ENCODE measurements around the gene ABHD17C. TPM values are rescaled to one million over a fixed set of nuclear protein-coding genes. Genes with fewer than 3 reads are reported as not detected.
"Not testable (repeated sequence)": the region's sequence is repeated elsewhere in the genome, so short reads cannot be mapped to it uniquely, and the experiment has no call there.

ABHD17C gene
- total RNA-seq, 1 donor from 2014 or later, result 12.5 TPM

- H3K9me3 ChIP-seq, result no peaks in the 10 kb centered on the region
- H3K4me3 ChIP-seq, result no peak overlapping the region
- TF ChIP-seq POLR2A (IDR thresholded peaks at IDR 0.05), result no peak
- no peak overlapping the region for H3K27ac ChIP-seq
- no peaks in the 10 kb centered on the region for H3K27me3 ChIP-seq
- intact Hi-C loops (cut with DNase I), result no loop called here
- H3K4me1 ChIP-seq, result no peaks in the 10 kb centered on the region
- DNase-seq (ENCODE audit: extremely low spot score in 2 of 2), result no peak
- no peaks in the 10 kb centered on the region for H3K36me3 ChIP-seq
Measured at GRCh38 chr15:80758130-80758745, 63.1 kb downstream of the ABHD17C start.

DNA sequence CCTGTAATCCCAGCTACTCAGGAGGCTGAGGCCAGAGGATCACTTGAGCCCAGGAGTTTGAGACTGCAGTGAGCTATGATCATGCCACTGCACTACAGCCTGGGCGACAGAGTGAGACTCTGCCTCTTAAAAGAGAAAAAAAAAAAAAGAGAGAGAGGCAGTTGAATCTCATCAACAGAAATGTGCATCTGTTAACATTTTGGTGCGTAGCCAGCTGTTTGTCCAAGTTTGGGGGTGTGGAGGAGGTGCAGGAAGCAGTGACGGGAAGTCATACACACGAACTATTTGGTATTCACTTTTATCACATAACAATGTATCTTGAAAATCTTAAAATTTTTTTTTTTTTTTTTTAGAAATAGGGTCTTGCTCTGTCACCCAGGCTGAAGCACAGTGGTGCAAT, 65.8 kb downstream of the ABHD17C start:
- Histone ChIP-seq H3K9me3 (no peaks in the 10 kb centered on the region), H3K36me3 (no peaks in the 10 kb centered on the region), H3K4me1 (no peaks in the 10 kb centered on the region), H3K27me3 (no peaks in the 10 kb centered on the region), H3K4me3 (no peak overlapping the region), H3K27ac (no peak overlapping the region)
- intact Hi-C loops (cut with DNase I), result no loop called here
- TF ChIP-seq, protein P1, sequence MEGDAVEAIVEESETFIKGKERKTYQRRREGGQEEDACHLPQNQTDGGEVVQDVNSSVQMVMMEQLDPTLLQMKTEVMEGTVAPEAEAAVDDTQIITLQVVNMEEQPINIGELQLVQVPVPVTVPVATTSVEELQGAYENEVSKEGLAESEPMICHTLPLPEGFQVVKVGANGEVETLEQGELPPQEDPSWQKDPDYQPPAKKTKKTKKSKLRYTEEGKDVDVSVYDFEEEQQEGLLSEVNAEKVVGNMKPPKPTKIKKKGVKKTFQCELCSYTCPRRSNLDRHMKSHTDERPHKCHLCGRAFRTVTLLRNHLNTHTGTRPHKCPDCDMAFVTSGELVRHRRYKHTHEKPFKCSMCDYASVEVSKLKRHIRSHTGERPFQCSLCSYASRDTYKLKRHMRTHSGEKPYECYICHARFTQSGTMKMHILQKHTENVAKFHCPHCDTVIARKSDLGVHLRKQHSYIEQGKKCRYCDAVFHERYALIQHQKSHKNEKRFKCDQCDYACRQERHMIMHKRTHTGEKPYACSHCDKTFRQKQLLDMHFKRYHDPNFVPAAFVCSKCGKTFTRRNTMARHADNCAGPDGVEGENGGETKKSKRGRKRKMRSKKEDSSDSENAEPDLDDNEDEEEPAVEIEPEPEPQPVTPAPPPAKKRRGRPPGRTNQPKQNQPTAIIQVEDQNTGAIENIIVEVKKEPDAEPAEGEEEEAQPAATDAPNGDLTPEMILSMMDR (IDR thresholded peaks at IDR 0.05), result no peak
- TF ChIP-seq POLR2AphosphoS5 (IDR thresholded peaks at IDR 0.05; ENCODE audit: insufficient read depth in 1 of 2, low read depth in 1 of 2) (no peak), POLR2A (IDR thresholded peaks at IDR 0.05) (no peak)
- DNase-seq (ENCODE audit: extremely low spot score in 2 of 2), result no peak

DNA sequence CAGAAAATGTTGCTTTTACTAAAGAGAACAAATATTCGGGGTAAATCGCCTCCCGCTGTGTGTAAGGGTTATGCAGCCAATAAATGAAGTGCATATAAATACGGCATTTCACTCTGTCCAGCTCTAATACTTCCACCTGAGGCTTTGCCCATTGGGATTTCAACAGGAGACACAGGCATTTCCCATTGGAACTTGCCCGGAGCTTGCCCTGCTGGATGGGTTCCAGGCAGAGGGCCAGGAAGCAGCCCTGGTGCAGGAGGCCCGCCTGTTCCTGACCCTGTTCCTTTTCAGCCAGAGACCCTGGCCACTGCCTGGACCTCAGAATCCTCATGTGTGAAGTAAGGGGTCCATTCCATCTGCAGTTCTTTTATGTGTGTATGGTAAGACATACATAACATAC, 66.6 kb downstream of the ABHD17C start:
- H3K27ac ChIP-seq, result no peak overlapping the region
- H3K27me3 ChIP-seq, result no peaks in the 10 kb centered on the region
- DNase-seq (ENCODE audit: extremely low spot score in 2 of 2), result no peak
- H3K9me3 ChIP-seq, result no peaks in the 10 kb centered on the region
- no peaks in the 10 kb centered on the region for H3K36me3 ChIP-seq
- no peak overlapping the region for H3K4me3 ChIP-seq
- no peak for TF ChIP-seq POLR2AphosphoS5 (IDR thresholded peaks at IDR 0.05; ENCODE audit: insufficient read depth in 1 of 2, low read depth in 1 of 2)
- TF ChIP-seq, protein P1 (IDR thresholded peaks at IDR 0.05), result no peak
- TF ChIP-seq POLR2A (IDR thresholded peaks at IDR 0.05), result no peak
- H3K4me1 ChIP-seq, result no peaks in the 10 kb centered on the region
- intact Hi-C loops (cut with DNase I), result no loop called here

- DNase-seq (ENCODE audit: extremely low spot score in 2 of 2); H3K9me3 ChIP-seq; H3K4me3 ChIP-seq; H3K4me1 ChIP-seq; H3K36me3 ChIP-seq; intact Hi-C loops (cut with DNase I); H3K27ac ChIP-seq; H3K27me3 ChIP-seq: not testable (repeated sequence)
Measured at GRCh38 chr15:80763235-80763634, 68.1 kb downstream of the ABHD17C start.

- H3K36me3 ChIP-seq, result no peaks in the 10 kb centered on the region
- no peak overlapping the region for H3K4me3 ChIP-seq
- intact Hi-C loops (cut with DNase I), result no loop called here
- H3K27me3 ChIP-seq, result no peaks in the 10 kb centered on the region
- H3K9me3 ChIP-seq, result no peaks in the 10 kb centered on the region
- TF ChIP-seq POLR2AphosphoS5 (IDR thresholded peaks at IDR 0.05; ENCODE audit: insufficient read depth in 1 of 2, low read depth in 1 of 2) (no peak), POLR2A (IDR thresholded peaks at IDR 0.05) (no peak)
- TF ChIP-seq, protein P1 (IDR thresholded peaks at IDR 0.05), result no peak
- no peaks in the 10 kb centered on the region for H3K4me1 ChIP-seq
- DNase-seq (ENCODE audit: extremely low spot score in 2 of 2), result no peak
- no peak overlapping the region for H3K27ac ChIP-seq
Measured at GRCh38 chr15:80764535-80764934, 69.4 kb downstream of the ABHD17C start.

- DNase-seq (ENCODE audit: extremely low spot score in 2 of 2), result no peak
- Histone ChIP-seq H3K36me3 (no peaks in the 10 kb centered on the region), H3K9me3 (no peaks in the 10 kb centered on the region), H3K4me3 (no peak overlapping the region), H3K27ac (no peak overlapping the region), H3K27me3 (no peaks in the 10 kb centered on the region), H3K4me1 (no peaks in the 10 kb centered on the region)
- TF ChIP-seq, protein P1 (IDR thresholded peaks at IDR 0.05), result no peak
- TF ChIP-seq POLR2A (IDR thresholded peaks at IDR 0.05) (no peak), POLR2AphosphoS5 (IDR thresholded peaks at IDR 0.05; ENCODE audit: insufficient read depth in 1 of 2, low read depth in 1 of 2) (no peak)
- intact Hi-C loops (cut with DNase I), result no loop called here
Measured at GRCh38 chr15:80766275-80766674, 71.2 kb downstream of the ABHD17C start.

Measured in vagina (tissue), 2 donors.